ENCODE results near the gene SH3BP5L. TPM values are rescaled to one million over a fixed set of nuclear protein-coding genes. Genes with fewer than 3 reads are reported as not detected.
A peak's percentile ranks its signal among the peaks of the same experiment; 100 is the strongest.

SH3BP5L gene
- total and polyA plus RNA-seq, 2 of the 8 experiments (the other 6 are each of a cell fraction or from before 2014, with no cell fraction given), result 20.2 to 28.4 TPM

DNA sequence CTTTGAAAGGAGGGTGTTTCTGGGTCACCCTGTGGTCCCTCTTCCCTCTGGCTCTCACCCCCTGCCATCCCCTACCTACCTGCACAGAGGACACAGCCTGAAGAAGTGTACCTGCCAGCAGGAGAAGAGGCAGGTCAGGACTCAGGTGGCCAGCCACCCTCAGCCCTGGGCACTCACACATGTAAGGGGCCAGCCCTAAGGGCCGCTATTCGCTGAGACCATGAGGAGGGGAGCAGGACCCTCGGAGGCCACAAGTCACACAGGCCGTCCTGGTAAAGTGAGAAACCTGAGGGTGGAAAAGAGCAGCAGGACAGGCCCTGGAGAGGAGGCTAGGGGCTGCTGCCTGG is 32.0 kb upstream of the SH3BP5L start:
- no peaks in the 10 kb centered on the region for H3K9me3 ChIP-seq (ENCODE audit: insufficient read depth in 2 of 2, low read depth in 1 of 2, low read length in 1 of 2)
- H2BK12ac ChIP-seq (ENCODE audit: low read depth, low read length), result peak overlapping the region; percentile 2; the same call in 1 of the 2 replicates
- peak overlapping the region; percentile 76 for H3K4ac ChIP-seq (replicated peaks; ENCODE audit: insufficient read length, low read depth, low read length)
- H4K20me1 ChIP-seq (replicated peaks in 1 of 2; ENCODE audit: control insufficient read depth in 1 of 2, insufficient read depth in 2 of 2, low read length in 2 of 2), result peaks cover 0 to 3% of the 10 kb centered on the region in 2 experiments
- peak overlapping the region; percentile 25; the same call in 1 of the 2 replicates for H2AFZ ChIP-seq (ENCODE audit: low read length)
- 0 out of 2 replicates have a peak, but pooled peaks cover 2% of the 10 kb centered on the region for H3K79me1 ChIP-seq (ENCODE audit: low read depth, low read length)
- H2AK5ac ChIP-seq (ENCODE audit: low read depth, low read length), result no peak overlapping the region
- H3K27ac ChIP-seq (ENCODE audit: low read depth, low read length), result peak overlapping the region; percentile 75
- no peak overlapping the region for H3K56ac ChIP-seq (replicated peaks; ENCODE audit: insufficient read length, low read depth, low read length)
- peak overlapping the region; percentile 76 to 93 (median 84) for H3K4me3 ChIP-seq (ENCODE audit: extremely low read depth in 1 of 4, insufficient read depth in 2 of 4, low read depth in 3 of 4, low read length in 4 of 4)
- H3K27me3 ChIP-seq (replicated peaks in 1 of 4; ENCODE audit: control insufficient read depth in 3 of 4, extremely low read depth in 1 of 4, insufficient read depth in 3 of 4, low read length in 3 of 4), result peaks cover 0 to 11% (median 5%) of the 10 kb centered on the region in 4 experiments; a peak in 3 of 7 replicates
- no peak for DNase-seq (ENCODE audit: low read depth in 1 of 2, low spot score in 2 of 2)
- H3K9ac ChIP-seq (replicated peaks in 1 of 4; ENCODE audit: extremely low read depth in 1 of 4, low read depth in 3 of 4, low read length in 3 of 4), result peak overlapping the region; percentile 48 to 81 (median 77); a peak in 6 of 7 replicates
- no peak overlapping the region for H2BK120ac ChIP-seq (replicated peaks; ENCODE audit: low read depth, low read length)
- peaks cover 10 to 25% (median 20%) of the 10 kb centered on the region in 4 experiments for H3K36me3 ChIP-seq (ENCODE audit: control insufficient read depth in 2 of 4, insufficient read depth in 4 of 4, low read length in 3 of 4)
- H4K8ac ChIP-seq (ENCODE audit: extremely low read depth, insufficient read depth, low read length), result peak overlapping the region; percentile 76; the same call in 1 of the 2 replicates
- H3K79me2 ChIP-seq (ENCODE audit: control insufficient read depth in 1 of 2, insufficient read depth in 2 of 2, low read length in 2 of 2), result peaks cover 0 to 8% of the 10 kb centered on the region in 2 experiments; a peak in 1 of 4 replicates
- peaks cover 2 to 15% (median 9%) of the 10 kb centered on the region in 4 experiments for H3K4me1 ChIP-seq (replicated peaks in 1 of 4; ENCODE audit: control insufficient read depth in 3 of 4, insufficient read depth in 4 of 4, low read length in 3 of 4)
- peak overlapping the region; percentile 27; the same call in 1 of the 2 replicates for H2BK5ac ChIP-seq (ENCODE audit: low read depth, low read length)
- FAIRE-seq, result no peak
- peak overlapping the region; percentile 92; the same call in 1 of the 2 replicates for H2BK15ac ChIP-seq (ENCODE audit: low read length)
- ChIA-PET CTCF (ENCODE audit: partially characterized antibody) (interaction anchor here (0.7 to 5.0 kb wide), 15 partner anchors 9 to 67 kb away, joined by 3 to 58 read pairs (median 5); partner anchors contain the start of genes PGBD2, SH3BP5L and ZNF672), POLR2A (ENCODE audit: partially characterized antibody) (interaction anchor here (1.1 to 5.9 kb wide), 13 partner anchors 8 to 51 kb away, joined by 4 to 46 read pairs (median 8); partner anchors contain the start of genes PGBD2, SH3BP5L and ZNF672)
- peak overlapping the region; percentile 88; the same call in 1 of the 2 replicates for H3K18ac ChIP-seq (ENCODE audit: extremely low read depth, low read length)
- no peak overlapping the region for H3K23ac ChIP-seq (ENCODE audit: insufficient read length)
- no peak overlapping the region for H2BK20ac ChIP-seq (ENCODE audit: low read length)
- H4K5ac ChIP-seq (ENCODE audit: insufficient read length, low read depth, low read length), result peak overlapping the region; percentile 40
- peaks cover 15% of the 10 kb centered on the region for H3K23me2 ChIP-seq (ENCODE audit: low read depth, low read length)
- no peak for TF ChIP-seq JUN (IDR thresholded peaks at IDR 0.05; ENCODE audit: low read depth, low read length)
- 0 out of 2 replicates have a peak, but pooled peaks have one; percentile 84 for TF ChIP-seq RBBP5 (IDR thresholded peaks at IDR 0.05; ENCODE audit: borderline replicate concordance, low read depth, low read length)
- peak; percentile 72 for TF ChIP-seq ASH2L (IDR thresholded peaks at IDR 0.05; ENCODE audit: low read length)
- 0 out of 2 replicates have a peak, but pooled peaks have one; percentile 5 for TF ChIP-seq JUND (IDR thresholded peaks at IDR 0.05; ENCODE audit: low read length)
- H4K91ac ChIP-seq (replicated peaks; ENCODE audit: insufficient read length, low read length), result peak overlapping the region; percentile 77
- no peak overlapping the region for H3K14ac ChIP-seq (ENCODE audit: insufficient read length)
- peak overlapping the region; percentile 80 to 99 for H3K4me2 ChIP-seq (ENCODE audit: insufficient read depth in 1 of 2, low read depth in 2 of 2, low read length in 2 of 2)
- 8% methylated on average over 4 of the region's 4 CpGs; no CpG with 5 or more reads in 1 of the 2 experiments for WGBS, 2 experiments (ENCODE audit: extremely low coverage in 1 of 2, insufficient coverage in 1 of 2, insufficient read length in 1 of 2, insufficient replicate concordance in 2 of 2, low coverage in 1 of 2, low lambda C conversion rate in 2 of 2, missing lambda C conversion rate in 1 of 2)

Data from H1 (cell line).